ENCODE results near the gene TEKT5.

Gene TEKT5

DNA sequence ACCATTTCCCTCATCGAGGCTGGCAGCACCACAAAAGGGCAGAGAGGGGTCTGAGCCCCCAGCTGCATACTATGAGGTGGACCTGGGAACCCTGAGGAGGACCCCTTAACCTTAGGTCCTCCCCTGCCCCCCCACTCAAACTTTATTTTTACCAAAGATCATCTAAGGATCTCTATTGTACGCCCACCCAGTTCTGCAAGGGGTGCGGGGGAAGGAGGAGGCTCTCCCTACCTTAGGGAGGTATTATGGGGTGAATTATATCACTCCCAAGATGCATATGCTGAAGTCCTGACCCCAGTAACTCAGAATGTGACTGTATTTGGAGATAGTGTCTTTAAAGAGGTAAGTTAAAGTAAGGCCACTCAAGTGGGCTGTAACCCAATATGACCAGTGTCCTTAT is 87.6 kb downstream of the TEKT5 start:
- DNase-seq = no peak

GRCh38 chr16:10606607-10607006 is 88.1 kb downstream of the TEKT5 start:
- DNase-seq = no peak

DNA sequence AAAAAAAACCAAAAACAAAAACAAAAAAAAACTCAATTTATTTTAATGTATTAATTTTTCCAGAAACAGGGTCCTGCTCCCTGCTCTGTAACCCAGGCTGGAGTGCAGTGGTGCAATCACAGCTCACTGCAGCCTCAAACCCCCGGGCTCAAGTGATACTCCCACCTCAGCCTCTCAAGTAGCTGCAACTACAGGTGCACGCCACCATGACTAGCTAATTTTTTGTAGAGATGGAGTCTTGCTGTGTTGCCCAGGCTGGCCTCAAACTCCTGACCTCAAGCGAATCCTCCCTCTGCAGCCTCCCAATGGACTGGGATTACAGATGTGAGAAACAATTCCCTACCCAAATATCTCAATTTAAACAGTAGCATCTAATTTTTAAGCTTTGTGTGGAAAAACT is 89.1 kb downstream of the TEKT5 start:
- DNase-seq = no peak

GRCh38 chr16:10601444-10602408 is 93.0 kb downstream of the TEKT5 start:
- no peak for DNase-seq

GRCh38 chr16:10600782-10601443 is 93.8 kb downstream of the TEKT5 start:
- DNase-seq = no peak

- no peak for DNase-seq
Observed at GRCh38 chr16:10599626-10600025, 95.1 kb downstream of the TEKT5 start.

DNA sequence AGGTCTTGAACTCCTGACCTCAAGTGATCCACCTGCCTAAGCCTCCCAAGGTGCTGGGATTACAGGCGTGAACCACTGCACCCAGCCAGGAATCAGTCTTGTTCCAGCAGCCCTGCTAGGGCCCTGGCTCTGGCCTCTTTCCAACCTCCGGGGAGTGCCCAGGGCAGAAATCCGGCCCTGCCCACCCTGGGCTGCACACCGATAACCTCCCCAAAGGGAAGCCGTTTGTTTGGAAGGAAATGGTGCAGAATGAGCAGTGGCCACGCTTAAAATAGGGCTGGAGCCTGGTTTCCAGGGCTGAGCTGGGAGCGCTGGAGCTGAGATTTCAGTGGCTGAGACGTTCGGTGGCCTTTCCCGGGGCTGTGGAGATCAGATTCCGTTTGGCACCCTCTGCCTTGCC is 96.6 kb downstream of the TEKT5 start:
- no peak for DNase-seq

DNA sequence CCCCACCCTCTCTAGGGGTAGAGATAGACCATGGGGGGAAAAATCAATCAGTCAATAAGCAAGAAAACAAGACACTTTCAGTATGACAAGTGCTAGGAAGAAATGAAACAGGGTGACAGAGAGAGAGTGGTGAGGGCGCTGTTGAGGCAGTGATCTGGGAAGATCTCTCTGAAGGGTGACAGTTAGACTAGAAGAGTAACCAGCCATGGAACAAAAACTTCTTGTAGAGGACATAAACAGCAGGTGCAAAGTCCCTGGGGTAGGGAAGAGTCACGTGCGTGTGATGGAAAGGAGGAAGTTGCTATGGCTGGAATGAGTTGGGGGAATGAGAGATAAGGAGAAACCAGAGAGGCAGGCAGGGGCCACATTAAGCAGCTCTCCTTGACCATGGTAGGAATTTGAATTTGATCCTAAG is 97.5 kb downstream of the TEKT5 start:
- no peak for DNase-seq

GRCh38 chr16:10594312-10594950 is 100.3 kb downstream of the TEKT5 start:
- DNase-seq = no peak

- DNase-seq = no peak
Observed at GRCh38 chr16:10592611-10593010, 102.1 kb downstream of the TEKT5 start.

GRCh38 chr16:10590342-10590741 is 104.4 kb downstream of the TEKT5 start:
- DNase-seq = no peak

DNA sequence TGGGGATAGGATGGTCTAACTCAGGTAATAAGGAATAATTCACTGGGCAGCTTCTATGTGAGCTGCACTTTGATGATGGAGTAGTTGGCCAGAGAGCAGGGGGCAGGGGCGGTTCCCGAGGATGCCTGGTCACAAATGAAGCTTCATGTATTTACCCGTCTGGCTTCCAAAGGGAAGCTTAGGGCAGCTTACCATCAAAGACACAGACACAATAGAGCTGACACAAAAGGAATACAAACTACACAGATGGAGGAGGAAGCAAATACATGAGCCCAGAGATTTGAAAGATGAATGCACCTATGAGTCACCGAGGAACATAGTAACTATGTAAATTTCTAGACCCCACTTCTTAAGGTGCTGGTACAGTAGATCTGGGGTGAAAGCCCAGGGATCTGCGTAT is 105.6 kb downstream of the TEKT5 start:
- no peak for DNase-seq

DNA sequence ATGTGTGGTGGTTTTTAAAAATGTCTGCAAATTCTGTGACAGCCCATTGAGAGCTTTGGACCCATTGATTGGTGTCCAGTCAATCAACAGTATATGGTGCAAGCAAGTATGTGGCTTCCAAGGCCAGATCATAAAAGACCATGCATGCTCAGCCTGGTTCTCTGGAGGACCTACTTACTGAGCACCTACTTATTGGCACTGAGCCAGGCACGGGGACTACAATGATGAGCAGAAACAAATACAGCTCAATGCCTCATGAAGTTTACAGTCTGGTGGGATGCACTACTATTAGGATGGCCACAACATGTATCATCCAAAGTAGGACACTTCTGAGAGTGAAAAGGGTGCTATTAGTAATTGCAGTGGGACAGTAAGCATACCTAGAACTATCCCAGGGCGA is 107.1 kb downstream of the TEKT5 start:
- no peak for DNase-seq

GRCh38 chr16:10584981-10585438 is 109.7 kb downstream of the TEKT5 start:
- DNase-seq = no peak

- no peak for DNase-seq
Observed at GRCh38 chr16:10583269-10583668, 111.5 kb downstream of the TEKT5 start.

DNA sequence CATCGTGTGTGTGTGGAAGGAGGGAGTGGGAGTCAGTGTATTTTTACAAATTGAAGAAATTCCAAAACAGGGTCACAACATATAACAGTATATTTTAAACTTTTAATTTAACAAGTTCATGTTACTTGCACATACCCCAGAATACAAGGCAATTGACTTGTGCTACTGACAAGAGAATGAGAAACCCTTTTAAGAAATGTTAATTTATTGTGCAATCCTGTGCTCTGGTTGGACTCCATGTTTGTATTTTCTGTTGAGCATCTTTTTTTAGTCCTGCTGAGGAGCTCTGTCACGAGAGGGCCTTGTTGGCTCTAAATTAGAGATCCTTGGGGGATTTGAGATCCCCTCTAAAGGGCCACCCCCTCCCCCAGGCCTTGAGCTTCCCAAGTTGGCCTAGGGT is 113.2 kb downstream of the TEKT5 start:
- no peak for DNase-seq

- no peak for DNase-seq
Observed at GRCh38 chr16:10580883-10581247, 113.9 kb downstream of the TEKT5 start.

GRCh38 chr16:10579965-10580882 is 114.5 kb downstream of the TEKT5 start, which contains the start of gene EMP2:
Gene EMP2, minus strand, starts transcription at chr16:10580598. Its CDS starts 32,981 bp downstream, at chr16:10547617.
- DNase-seq = no peak

GRCh38 chr16:10579575-10579964 is 115.2 kb downstream of the TEKT5 start:
- DNase-seq = no peak

GRCh38 chr16:10578474-10579316 is 116.0 kb downstream of the TEKT5 start:
- DNase-seq = no peak
